ENCODE measurements around the gene ERCC6. TPM values are rescaled to one million over a fixed set of nuclear protein-coding genes. Genes with fewer than 3 reads are reported as not detected.

The ERCC6 gene
- total RNA-seq, 1 donor, result 54.3 TPM

DNA sequence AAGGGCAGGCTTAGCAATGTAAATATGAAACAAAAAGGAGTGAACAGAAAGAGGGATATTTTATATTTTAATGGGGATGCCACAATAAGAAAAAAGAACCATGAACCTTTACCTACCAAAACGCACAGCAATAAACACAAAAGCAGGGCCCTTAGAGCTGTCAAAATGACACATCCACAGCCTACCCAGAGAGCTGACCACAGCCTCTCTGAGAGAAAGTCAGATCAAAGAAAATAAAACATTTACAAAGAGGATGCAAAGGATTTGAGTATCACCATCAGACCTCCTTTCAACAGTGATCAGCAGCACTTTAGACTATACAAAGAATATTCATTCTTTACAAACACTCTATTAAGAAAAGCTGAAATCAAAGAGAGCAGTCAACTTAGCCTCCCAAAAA lies 52.9 kb downstream of the ERCC6 start:
- H3K4me2 ChIP-seq (ENCODE audit: insufficient read depth, low read length), result no peak overlapping the region
- H2AFZ ChIP-seq (ENCODE audit: low read length), result no peak overlapping the region
- peaks cover 36% of the 10 kb centered on the region for H3K79me2 ChIP-seq (ENCODE audit: insufficient read depth, low read length)

DNA sequence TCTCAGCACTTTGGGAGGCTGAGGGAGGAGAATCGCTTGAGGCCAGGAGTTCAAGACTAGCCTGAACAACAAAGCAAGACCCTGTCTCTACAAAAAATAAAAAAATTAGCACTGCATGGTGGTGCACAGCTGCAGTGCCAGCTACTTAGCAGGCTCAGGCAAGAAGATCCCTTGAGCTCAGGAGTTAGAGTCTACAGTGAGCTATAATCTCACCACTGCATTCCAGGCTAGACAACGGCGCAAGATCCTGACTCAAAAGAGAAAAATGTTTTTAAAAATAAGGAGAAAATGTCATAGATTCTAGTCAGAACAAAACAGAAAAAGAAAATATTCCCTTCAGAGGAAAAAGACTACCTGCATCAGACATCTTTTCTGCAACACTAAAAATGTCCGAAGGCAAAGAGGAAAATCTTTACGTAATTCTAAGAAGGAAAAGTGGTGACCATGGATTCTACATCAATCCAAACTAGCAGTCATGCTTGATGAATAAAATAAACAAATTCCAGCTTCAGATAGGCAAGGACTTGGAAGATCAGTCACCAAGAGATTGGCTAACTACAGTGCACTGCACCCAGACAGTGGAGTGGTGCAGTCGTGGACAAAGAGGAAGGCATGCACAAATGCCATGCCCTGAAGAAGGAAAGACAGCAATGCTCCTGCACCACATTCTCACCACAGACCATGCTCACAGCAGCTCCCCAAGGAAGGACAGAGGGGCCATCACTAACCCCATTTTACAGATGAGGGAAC lies 54.3 kb downstream of the ERCC6 start:
- DNase-seq (ENCODE audit: insufficient read length, low spot score, missing footprints), result no peak
- H3K4me3 ChIP-seq (ENCODE audit: insufficient read depth, low read length), result no peak overlapping the region

More for the DNA sequence above, 52.9 kb downstream of the ERCC6 start:
- Histone ChIP-seq H3K36me3 (ENCODE audit: insufficient read depth, low read length) (peaks cover 27% of the 10 kb centered on the region), H3K27me3 (ENCODE audit: insufficient read depth, low read length) (no peaks in the 10 kb centered on the region), H3K4me1 (ENCODE audit: insufficient read depth, low read length) (peaks cover 27% of the 10 kb centered on the region), H3K9me3 (ENCODE audit: low read depth, low read length) (no peaks in the 10 kb centered on the region), H3K4me3 (ENCODE audit: insufficient read depth, low read length) (no peak overlapping the region), H3K27ac (ENCODE audit: low read depth, low read length) (peak overlapping the region; percentile 7), H4K20me1 (ENCODE audit: insufficient read depth, low read length) (peaks cover 16% of the 10 kb centered on the region)
- DNase-seq (ENCODE audit: insufficient read length, low spot score, missing footprints), result no peak
- TF ChIP-seq, protein P1, sequence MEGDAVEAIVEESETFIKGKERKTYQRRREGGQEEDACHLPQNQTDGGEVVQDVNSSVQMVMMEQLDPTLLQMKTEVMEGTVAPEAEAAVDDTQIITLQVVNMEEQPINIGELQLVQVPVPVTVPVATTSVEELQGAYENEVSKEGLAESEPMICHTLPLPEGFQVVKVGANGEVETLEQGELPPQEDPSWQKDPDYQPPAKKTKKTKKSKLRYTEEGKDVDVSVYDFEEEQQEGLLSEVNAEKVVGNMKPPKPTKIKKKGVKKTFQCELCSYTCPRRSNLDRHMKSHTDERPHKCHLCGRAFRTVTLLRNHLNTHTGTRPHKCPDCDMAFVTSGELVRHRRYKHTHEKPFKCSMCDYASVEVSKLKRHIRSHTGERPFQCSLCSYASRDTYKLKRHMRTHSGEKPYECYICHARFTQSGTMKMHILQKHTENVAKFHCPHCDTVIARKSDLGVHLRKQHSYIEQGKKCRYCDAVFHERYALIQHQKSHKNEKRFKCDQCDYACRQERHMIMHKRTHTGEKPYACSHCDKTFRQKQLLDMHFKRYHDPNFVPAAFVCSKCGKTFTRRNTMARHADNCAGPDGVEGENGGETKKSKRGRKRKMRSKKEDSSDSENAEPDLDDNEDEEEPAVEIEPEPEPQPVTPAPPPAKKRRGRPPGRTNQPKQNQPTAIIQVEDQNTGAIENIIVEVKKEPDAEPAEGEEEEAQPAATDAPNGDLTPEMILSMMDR (IDR thresholded peaks at IDR 0.05; ENCODE audit: extremely low read depth, low read depth, low read length), result no peak

GRCh38 chr10:49478819-49479218 lies 60.1 kb downstream of the ERCC6 start:
- no peaks in the 10 kb centered on the region for H3K9me3 ChIP-seq (ENCODE audit: low read depth, low read length)
- H4K20me1 ChIP-seq (ENCODE audit: insufficient read depth, low read length), result peaks cover 8% of the 10 kb centered on the region
- no peaks in the 10 kb centered on the region for H3K27me3 ChIP-seq (ENCODE audit: insufficient read depth, low read length)
- peaks cover 12% of the 10 kb centered on the region for H3K79me2 ChIP-seq (ENCODE audit: insufficient read depth, low read length)
- H2AFZ ChIP-seq (ENCODE audit: low read length), result no peak overlapping the region
- TF ChIP-seq, protein P1 (IDR thresholded peaks at IDR 0.05; ENCODE audit: extremely low read depth, low read depth, low read length), result no peak
- no peak overlapping the region for H3K4me3 ChIP-seq (ENCODE audit: insufficient read depth, low read length)
- no peak overlapping the region for H3K4me2 ChIP-seq (ENCODE audit: insufficient read depth, low read length)
- peaks cover 76% of the 10 kb centered on the region for H3K36me3 ChIP-seq (ENCODE audit: insufficient read depth, low read length)
- H3K27ac ChIP-seq (ENCODE audit: low read depth, low read length), result no peak overlapping the region
- H3K4me1 ChIP-seq (ENCODE audit: insufficient read depth, low read length), result no peaks in the 10 kb centered on the region
- no peak for DNase-seq (ENCODE audit: insufficient read length, low spot score, missing footprints)

More for the DNA sequence above, 54.3 kb downstream of the ERCC6 start:
- H3K79me2 ChIP-seq (ENCODE audit: insufficient read depth, low read length), result peaks cover 36% of the 10 kb centered on the region
- peaks cover 27% of the 10 kb centered on the region for H3K4me1 ChIP-seq (ENCODE audit: insufficient read depth, low read length)
- peaks cover 16% of the 10 kb centered on the region for H4K20me1 ChIP-seq (ENCODE audit: insufficient read depth, low read length)
- no peaks in the 10 kb centered on the region for H3K9me3 ChIP-seq (ENCODE audit: low read depth, low read length)
- peak overlapping the region; percentile 31 for H3K27ac ChIP-seq (ENCODE audit: low read depth, low read length)
- H2AFZ ChIP-seq (ENCODE audit: low read length), result no peak overlapping the region
- H3K4me2 ChIP-seq (ENCODE audit: insufficient read depth, low read length), result peak overlapping the region; percentile 50
- TF ChIP-seq, protein P1 (IDR thresholded peaks at IDR 0.05; ENCODE audit: extremely low read depth, low read depth, low read length), result no peak
- H3K27me3 ChIP-seq (ENCODE audit: insufficient read depth, low read length), result no peaks in the 10 kb centered on the region
- H3K36me3 ChIP-seq (ENCODE audit: insufficient read depth, low read length), result peaks cover 39% of the 10 kb centered on the region

DNA sequence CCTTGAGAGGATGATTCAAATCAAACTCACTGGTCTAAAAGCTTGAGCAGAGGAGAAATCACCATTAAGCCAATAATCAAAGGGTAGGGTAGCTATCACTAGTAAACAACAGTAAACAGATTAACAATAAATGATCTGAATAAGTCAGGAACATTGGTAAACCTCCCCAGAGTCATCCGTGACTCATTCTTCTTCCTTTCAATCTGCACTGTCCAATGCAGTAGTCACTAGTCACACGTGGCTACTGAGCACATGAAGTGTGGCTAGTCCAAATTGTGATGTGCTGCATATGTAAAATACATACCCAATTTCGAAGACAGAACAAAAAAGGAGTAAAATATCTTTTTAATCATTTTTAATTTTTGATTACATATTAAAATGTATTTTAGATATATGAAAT lies 64.0 kb downstream of the ERCC6 start:
- Histone ChIP-seq H3K4me2 (ENCODE audit: insufficient read depth, low read length) (no peak overlapping the region), H3K27ac (ENCODE audit: low read depth, low read length) (no peak overlapping the region), H3K9me3 (ENCODE audit: low read depth, low read length) (no peaks in the 10 kb centered on the region), H4K20me1 (ENCODE audit: insufficient read depth, low read length) (peaks cover 3% of the 10 kb centered on the region), H3K4me3 (ENCODE audit: insufficient read depth, low read length) (no peak overlapping the region), H3K79me2 (ENCODE audit: insufficient read depth, low read length) (peaks cover 1% of the 10 kb centered on the region), H3K4me1 (ENCODE audit: insufficient read depth, low read length) (no peaks in the 10 kb centered on the region), H2AFZ (ENCODE audit: low read length) (no peak overlapping the region), H3K27me3 (ENCODE audit: insufficient read depth, low read length) (no peaks in the 10 kb centered on the region), H3K36me3 (ENCODE audit: insufficient read depth, low read length) (peaks cover 81% of the 10 kb centered on the region)
- no peak for DNase-seq (ENCODE audit: insufficient read length, low spot score, missing footprints)
- TF ChIP-seq, protein P1 (IDR thresholded peaks at IDR 0.05; ENCODE audit: extremely low read depth, low read depth, low read length), result no peak

Data from osteoblast (primary cell).